RPMI8226 (cell line): ENCODE results near the gene DNAAF3.

ENCODE experiments used
- DNase-seq: peaks from one replicate; pipeline ENCODE4 v3.0.0-alpha.2; 2015

Gene DNAAF3

GRCh38 chr19:55115446-55116065, 50.9 kb downstream of the DNAAF3 start:
- no peak for DNase-seq

GRCh38 chr19:55114566-55115145, 51.8 kb downstream of the DNAAF3 start:
- DNase-seq: no peak

GRCh38 chr19:55113570-55114039, 52.8 kb downstream of the DNAAF3 start:
- DNase-seq: no peak

GRCh38 chr19:55112777-55113569, 53.4 kb downstream of the DNAAF3 start:
- DNase-seq: no peak

DNA sequence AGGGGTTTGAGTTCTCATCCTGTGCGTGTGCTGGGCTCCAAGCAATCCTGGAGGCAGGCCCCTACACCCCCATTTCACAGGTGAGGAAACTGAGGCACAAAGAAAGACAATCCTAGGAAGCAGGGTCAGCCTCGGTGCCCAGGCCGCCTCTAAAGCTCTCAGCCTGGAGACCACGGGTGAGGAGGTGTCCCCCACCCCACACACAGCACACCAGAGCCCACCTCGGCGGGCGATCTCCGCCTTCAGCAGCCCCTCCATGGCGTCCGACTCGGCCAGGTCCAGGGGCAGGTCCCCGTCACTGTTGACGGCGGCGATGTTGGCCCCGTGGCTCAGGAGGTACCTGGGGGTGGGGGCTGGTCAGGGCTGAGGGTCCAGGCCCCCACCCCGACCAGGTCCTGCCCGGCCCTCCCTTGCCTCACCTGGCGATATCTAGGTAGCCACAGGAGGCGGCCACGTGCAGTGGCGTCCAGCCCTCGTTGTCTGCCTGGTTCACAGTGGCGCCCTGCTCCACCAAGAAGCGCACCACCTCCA, 54.1 kb downstream of the DNAAF3 start:
- no peak for DNase-seq

DNA sequence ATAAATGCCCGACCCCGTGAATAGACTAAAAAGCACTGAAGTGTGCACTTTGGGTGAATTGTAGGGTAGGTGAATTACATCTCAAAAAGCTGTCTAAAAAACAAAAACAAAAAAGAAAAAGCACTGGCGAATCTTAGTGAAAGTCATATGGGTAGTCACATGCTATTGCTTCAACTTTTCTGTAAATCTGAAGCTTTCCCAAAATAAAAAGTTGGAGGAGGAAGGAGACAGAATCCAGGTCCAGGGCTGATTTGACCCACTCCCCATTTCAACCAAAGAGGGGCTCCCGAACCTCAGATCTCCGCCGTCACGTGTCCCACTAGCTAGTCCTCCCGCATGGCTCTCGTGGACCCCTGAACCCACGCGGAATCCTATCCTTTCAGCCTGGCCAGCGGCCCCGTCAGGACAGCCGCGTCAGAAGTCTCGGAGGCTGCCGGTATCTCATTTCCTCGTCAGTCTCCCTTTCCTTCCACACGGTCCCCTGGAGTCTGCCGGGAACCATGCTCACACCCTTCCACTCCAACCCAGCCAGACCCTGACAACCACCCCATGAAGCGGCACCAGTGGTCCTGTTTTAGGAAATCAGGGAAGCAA, 55.1 kb downstream of the DNAAF3 start:
- no peak for DNase-seq

DNA sequence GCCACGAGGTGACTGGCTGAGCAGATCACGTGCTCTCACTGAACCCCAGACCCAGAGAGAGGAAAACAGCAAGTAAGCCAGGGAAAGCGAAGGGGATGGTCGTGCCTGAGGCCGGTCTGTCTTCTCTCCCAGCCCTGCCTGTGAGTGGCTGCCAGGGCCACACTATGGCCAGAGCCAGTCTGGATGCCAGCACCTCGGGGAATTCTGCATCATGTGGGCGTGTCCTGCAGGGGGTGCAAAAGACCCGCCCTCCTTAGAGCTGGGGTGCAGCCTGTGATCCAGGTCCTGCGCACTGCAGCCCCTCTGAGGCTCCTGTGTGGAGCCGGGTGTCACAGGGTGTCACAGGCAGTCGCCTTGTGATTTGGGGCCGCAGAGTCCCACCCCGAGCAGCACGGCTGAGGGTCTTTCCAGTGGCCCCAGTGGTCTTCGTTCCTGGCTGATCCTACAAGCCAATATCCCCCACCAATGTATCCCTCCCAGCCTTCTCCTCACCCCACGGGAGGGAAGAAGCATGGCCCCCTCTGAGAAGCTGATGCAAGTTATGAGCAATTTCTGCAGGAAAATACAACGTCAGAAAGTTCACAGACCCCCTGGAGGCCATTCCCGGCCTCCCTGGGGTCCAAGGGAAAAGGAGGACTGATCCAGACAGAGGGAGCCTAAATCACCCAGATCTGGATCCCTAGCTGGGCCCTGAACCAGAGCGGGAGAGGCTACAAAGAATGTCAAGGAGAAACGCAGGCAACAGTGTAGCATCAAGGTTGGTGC, 56.7 kb downstream of the DNAAF3 start:
- no peak for DNase-seq
